GM10847 (cell line): ENCODE measurements around the gene FER1L5.

ENCODE experiments used
- POLR2A ChIP-seq: IDR thresholded peaks from 2 replicates; pipeline ENCODE4 v1.6.1; 2011; ENCODE audit not compliant: insufficient read length; ENCODE audit errors: extremely low read depth

The FER1L5 gene

GRCh38 chr2:96662360-96662759 is 19.8 kb downstream of the FER1L5 start:
- no peak for TF ChIP-seq POLR2A

- no peak for TF ChIP-seq POLR2A
Observed at GRCh38 chr2:96663177-96663576, 20.6 kb downstream of the FER1L5 start.

DNA sequence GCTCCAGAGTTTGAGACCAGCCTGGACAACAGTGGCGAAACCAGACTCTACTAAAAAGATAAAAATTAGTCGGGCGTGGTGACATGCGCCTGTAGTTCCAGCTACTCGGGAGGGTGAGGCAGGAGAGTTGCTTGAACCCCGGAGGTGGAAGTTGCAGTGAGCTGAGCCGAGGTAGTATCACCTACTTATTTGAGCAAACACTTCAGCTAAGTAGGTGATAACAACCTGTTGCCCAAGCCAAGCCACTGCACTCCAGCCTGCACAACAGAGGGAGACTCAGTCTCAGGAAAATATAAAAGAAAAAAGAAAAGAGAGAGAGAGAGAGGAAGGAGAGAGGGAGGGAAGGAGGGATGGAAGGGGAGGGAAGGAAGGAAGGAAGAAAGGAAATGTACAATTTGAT is 21.3 kb downstream of the FER1L5 start:
- no peak for TF ChIP-seq POLR2A

DNA sequence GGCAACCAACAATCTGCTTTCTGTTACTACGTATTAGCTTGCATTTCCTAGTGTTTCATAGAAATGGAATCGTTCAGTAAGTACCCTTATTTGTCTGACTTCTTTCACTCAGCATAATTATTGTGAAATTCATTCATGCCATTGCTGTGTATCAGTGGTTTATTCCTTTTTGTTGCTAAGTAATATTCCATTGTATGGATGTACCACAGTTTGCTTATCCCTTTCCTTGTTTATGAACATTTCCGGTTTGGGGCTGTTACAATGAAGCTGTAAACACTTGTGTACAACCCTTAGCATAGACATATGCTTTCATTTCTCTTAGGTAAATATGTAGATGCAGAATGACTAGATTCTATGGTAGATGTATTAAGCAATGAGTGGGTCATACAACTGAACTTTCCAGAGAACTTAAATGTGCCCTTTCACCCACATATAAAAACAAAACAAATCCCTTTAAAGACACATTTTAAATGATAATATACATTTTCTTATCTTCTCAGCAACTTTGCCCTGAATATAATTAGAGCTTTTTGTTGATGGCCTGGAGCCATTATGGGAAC is 21.9 kb downstream of the FER1L5 start:
- TF ChIP-seq POLR2A: no peak

DNA sequence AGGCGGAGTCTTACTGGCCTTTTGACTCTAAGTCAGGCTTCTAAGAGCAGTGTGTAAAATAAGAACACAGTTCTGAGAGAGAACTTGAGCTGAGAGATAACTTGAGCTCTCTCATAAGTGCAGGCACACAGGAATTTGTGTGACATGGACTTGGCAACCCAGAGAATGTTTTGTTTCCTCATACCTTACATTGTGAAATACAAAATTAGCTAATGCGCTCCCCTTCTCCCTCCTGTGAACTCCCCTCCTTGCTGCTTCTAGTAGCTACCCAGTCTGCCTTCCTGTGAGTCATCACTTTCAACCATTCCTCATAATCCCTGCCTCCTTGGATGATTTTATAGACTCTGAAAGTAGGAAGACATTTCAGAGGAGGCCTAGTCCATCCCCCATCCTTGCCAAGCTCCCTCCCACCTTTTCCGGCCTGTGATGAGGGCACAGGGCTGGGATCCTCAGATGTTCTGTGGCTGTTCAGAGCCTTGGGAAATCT is 22.6 kb downstream of the FER1L5 start:
- TF ChIP-seq POLR2A: no peak

GRCh38 chr2:96668771-96669170 is 26.2 kb downstream of the FER1L5 start:
- no peak for TF ChIP-seq POLR2A

GRCh38 chr2:96669539-96670215 is 27.1 kb downstream of the FER1L5 start:
- no peak for TF ChIP-seq POLR2A

DNA sequence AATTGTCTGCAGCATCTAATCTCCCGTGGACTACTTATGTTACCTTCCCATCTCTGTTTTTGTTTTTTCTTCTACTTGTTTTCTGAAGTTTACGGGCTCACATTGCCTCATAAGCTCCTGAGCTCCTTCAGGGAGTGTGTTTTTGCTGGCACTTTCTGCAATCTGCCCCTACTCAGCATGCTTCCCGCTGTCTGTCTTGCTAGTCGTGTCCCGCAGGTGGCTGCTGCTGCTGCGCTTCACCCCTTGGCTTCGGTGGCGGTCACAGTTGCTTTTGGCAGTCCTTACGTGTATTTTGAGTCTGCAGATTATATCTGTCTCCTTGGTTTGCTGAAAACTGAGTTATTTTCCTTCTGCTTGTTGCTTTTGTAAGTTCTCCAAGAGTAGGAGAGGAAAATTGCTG is 37.3 kb downstream of the FER1L5 start:
- no peak for TF ChIP-seq POLR2A

GRCh38 chr2:96680561-96681141 is 38.1 kb downstream of the FER1L5 start:
- no peak for TF ChIP-seq POLR2A

- TF ChIP-seq POLR2A: no peak
Observed at GRCh38 chr2:96681540-96681939, 39.0 kb downstream of the FER1L5 start.

DNA sequence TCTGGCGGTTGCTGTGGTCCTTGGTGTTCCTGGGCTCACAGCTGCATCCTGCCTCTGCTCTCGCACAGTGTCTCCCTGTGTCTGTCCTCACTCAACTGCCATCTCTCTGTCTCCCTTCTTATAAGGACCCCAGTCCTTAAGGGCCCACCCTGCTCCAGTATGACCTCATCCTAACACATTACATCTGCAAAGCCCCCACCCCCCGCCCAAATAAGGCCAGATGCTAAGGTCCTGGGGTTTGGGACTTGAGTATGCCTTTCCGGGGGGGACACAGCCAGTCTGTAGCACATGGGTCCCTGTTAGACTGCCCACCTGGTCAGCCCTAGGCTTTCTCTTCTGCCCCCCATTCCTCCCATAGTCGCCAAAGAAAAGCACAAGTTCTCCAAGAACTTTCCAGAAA is 40.7 kb downstream of the FER1L5 start:
- no peak for TF ChIP-seq POLR2A

GRCh38 chr2:96683972-96684820 is 41.6 kb downstream of the FER1L5 start:
- TF ChIP-seq POLR2A: no peak

DNA sequence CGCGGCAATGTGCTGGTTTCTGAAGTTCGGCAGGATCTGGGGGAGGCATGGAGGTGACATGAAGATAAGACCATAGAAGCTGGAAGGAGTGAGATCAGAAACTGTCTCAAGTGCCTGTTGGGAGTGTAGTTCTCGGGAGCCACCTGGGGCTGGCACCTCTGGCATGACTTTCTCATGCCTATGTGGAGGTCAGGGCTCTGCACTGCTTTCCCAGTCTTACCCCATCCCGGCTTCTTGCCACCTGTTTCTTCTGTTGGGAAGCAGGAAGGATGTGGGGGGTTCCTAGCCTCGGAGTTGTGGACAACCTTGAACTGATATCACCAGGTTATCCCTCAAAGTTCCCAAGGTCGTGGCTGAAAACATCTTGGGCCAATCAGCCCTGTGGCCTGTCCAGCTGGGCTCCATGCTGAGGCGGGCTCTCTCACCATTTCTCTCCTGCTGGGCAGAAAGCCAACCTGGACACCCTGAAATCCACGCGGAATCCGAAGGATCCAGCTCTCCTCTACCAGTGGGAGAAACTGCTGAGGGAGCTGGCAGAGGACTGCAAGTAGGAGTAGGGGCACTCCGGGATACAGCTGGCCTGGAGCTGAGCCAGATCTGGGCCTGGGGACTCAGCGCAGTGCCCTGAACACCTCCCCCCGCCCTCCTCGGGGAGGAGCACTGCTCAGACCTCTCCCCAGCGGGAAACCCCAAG is 42.5 kb downstream of the FER1L5 start:
- no peak for TF ChIP-seq POLR2A

GRCh38 chr2:96685577-96686459 is 43.3 kb downstream of the FER1L5 start:
- no peak for TF ChIP-seq POLR2A
